GM19099 (cell line): ENCODE measurements around the gene SORL1-AS1.

Source experiments
- POLR2A ChIP-seq: IDR thresholded peaks from 3 replicates; pipeline ENCODE4 v1.6.1; 2011; ENCODE audit warnings: low read depth; ENCODE audit not compliant: insufficient read length; ENCODE audit errors: extremely low read depth

Gene SORL1-AS1

GRCh38 chr11:121426476-121427399 is 26.0 kb downstream of the SORL1-AS1 start:
- TF ChIP-seq POLR2A = no peak

GRCh38 chr11:121425828-121426227 is 26.9 kb downstream of the SORL1-AS1 start:
- TF ChIP-seq POLR2A = no peak

GRCh38 chr11:121422675-121423074 is 30.1 kb downstream of the SORL1-AS1 start:
- TF ChIP-seq POLR2A = no peak

- no peak for TF ChIP-seq POLR2A
Measured at GRCh38 chr11:121421149-121421901, 31.4 kb downstream of the SORL1-AS1 start.

- TF ChIP-seq POLR2A = no peak
Measured at GRCh38 chr11:121420398-121420797, 32.4 kb downstream of the SORL1-AS1 start.

- TF ChIP-seq POLR2A = no peak
Measured at GRCh38 chr11:121419836-121420235, 32.9 kb downstream of the SORL1-AS1 start.

GRCh38 chr11:121418625-121419114 is 34.1 kb downstream of the SORL1-AS1 start:
- TF ChIP-seq POLR2A = no peak

- no peak for TF ChIP-seq POLR2A
Measured at GRCh38 chr11:121417607-121418006, 35.2 kb downstream of the SORL1-AS1 start.

- no peak for TF ChIP-seq POLR2A
Measured at GRCh38 chr11:121417055-121417551, 35.7 kb downstream of the SORL1-AS1 start.

- TF ChIP-seq POLR2A = no peak
Measured at GRCh38 chr11:121415856-121416255, 36.9 kb downstream of the SORL1-AS1 start.

- TF ChIP-seq POLR2A = no peak
Measured at GRCh38 chr11:121414141-121414913, 38.4 kb downstream of the SORL1-AS1 start.

GRCh38 chr11:121412711-121413415 is 39.9 kb downstream of the SORL1-AS1 start:
- TF ChIP-seq POLR2A = no peak

GRCh38 chr11:121412000-121412587 is 40.7 kb downstream of the SORL1-AS1 start:
- TF ChIP-seq POLR2A = no peak

GRCh38 chr11:121408830-121409229 is 43.9 kb downstream of the SORL1-AS1 start:
- no peak for TF ChIP-seq POLR2A

- TF ChIP-seq POLR2A = no peak
Measured at GRCh38 chr11:121406291-121406690, 46.5 kb downstream of the SORL1-AS1 start.
